GM18951 (cell line): ENCODE data around the gene ETF1.

Source experiments
- POLR2A ChIP-seq: IDR thresholded peaks from 4 replicates; pipeline ENCODE4 v1.6.1; 2011; ENCODE audit warnings: mild to moderate bottlenecking; ENCODE audit not compliant: insufficient read length, insufficient read depth; ENCODE audit errors: extremely low read depth
- in situ Hi-C: fragments of 300-500 bp; cut with MboI; formaldehyde crosslinking; loops from one replicate; pipeline ENCODE4 v1.12.0; 2022; ENCODE audit warnings: low sequenced_read_pairs, mixed read lengths, inconsistent platforms; ENCODE audit not compliant: unreplicated experiment

ETF1 gene

GRCh38 chr5:138463419-138464007 lies 79.5 kb downstream of the ETF1 start:
- in situ Hi-C loops = no loop called here
- TF ChIP-seq POLR2A = no peak

DNA sequence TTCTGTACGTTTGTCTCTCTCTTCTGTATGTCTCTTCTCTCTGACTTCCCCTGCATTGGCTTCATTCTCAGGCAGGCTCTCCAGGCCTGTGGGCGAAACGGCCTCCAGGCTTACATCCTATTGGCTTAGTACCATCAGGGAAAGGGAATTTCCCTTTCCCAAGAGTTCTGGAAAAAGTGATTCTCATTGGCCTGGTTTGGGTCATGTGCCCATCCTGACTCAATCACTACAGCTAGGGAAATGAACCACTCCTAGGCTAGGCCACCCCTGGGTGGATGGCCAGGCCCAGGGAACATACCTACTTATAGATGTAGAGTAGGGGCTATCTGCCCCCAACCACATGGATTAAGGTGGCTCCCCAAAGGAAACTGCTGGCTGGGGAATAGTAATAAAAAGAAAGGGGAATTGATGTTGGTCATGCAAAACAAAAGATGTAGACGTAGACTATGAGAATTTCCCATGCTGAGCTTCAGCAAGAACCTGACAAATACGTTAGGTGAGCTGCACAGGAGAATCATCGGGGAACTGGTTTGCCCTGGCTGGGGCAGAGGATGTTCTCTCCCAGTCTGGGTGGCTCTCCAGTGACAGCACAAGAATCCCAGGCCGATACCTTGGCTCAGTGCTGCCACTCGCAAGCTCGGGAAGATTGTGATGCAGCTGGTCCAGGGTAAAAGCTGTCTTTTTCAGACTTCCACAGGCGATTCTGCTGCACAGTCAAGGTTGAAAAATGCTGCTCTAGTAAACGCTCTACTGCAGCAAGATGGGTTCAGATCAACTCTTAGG lies 81.5 kb downstream of the ETF1 start:
- TF ChIP-seq POLR2A = no peak
- in situ Hi-C loops = no loop called here

DNA sequence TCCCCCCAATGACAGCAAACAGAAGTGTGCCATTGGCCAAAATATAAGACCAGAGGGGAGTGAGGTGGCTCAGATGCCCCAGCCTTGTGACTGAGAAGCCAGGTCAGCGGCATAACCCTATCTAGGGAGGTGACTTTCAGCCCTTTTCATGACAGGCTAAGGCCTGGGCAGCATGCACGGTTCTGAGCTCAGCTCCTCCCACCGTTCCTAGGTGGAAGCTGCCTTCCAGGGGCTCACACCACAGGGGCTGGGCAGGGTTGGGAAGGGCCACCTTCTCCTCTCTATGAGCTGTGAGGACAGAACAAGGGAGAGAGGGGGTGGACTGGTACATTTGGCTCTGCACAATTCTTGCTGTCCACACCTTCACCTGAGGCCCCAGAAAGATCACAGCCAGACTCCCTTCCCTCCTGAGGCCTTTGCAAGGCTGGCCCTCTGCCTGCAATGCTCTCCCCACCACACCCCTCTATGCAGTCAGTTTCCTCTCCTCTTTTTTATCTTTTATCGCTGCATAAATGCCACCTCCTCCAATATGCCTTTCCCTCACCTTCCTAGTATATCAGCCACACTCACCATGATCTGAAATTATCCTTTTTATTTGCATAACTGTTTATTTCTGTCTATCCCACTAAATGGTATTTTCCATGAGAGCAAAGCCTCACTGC lies 82.9 kb downstream of the ETF1 start:
- in situ Hi-C loops = no loop called here
- no peak for TF ChIP-seq POLR2A

- TF ChIP-seq POLR2A = no peak
- in situ Hi-C loops = no loop called here
Observed at GRCh38 chr5:138459311-138459933, 83.6 kb downstream of the ETF1 start.

- TF ChIP-seq POLR2A = no peak
- in situ Hi-C loops = no loop called here
Observed at GRCh38 chr5:138458856-138459255, 84.2 kb downstream of the ETF1 start.

- no peak for TF ChIP-seq POLR2A
- in situ Hi-C loops = no loop called here
Observed at GRCh38 chr5:138458384-138458783, 84.7 kb downstream of the ETF1 start.

DNA sequence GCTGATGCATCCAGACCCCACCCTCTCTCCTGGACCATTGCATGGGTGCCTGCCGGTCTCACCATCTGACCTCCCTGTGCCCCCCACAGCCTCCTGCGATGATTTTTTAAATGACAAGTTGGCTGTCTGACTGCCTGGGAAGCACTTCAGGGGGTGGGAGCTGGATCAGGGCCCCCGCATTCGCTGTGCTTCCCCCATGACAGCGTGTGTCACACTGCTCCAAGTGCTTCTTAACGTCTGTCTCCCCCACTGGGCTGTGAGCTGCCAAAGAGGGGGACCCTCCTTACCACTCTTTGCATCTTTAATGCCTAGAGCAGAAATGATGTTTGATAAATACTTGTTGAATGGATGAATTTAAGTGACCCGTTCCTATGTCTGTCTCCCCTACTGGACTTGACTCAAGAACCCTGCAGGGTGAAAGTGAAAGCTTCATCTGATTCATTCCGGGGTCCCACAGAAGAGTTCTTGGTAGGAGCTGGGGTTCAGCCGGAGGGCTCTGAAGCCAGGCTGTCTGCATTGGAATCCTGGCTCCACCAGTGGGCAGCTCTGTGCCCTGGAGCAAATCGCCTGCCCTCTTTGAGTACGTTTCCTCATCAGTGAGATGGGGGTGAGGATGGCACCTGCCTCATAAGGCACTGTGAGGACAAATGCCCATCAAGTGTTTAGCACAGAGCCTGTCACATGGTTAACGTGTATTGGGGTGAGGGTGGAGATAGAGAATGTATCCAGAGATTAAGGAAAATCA lies 85.3 kb downstream of the ETF1 start:
- no peak for TF ChIP-seq POLR2A
- in situ Hi-C loops = no loop called here
